ENCODE data around the gene GADD45B. TPM values are rescaled to one million over a fixed set of nuclear protein-coding genes. Genes with fewer than 3 reads are reported as not detected.

The GADD45B gene
- total and polyA plus RNA-seq, 10 of the 15 experiments (the other 5 are each of a cell fraction or from before 2014, with no cell fraction given): 2.4 to 180 (median 91.1) TPM

- H3K9ac ChIP-seq (ENCODE audit: control insufficient read depth, insufficient read depth, low read length): peak overlapping the region; percentile 83
- under 1% methylated on average over 24 of the region's 39 CpGs for WGBS (ENCODE audit: insufficient coverage, insufficient replicate concordance, low lambda C conversion rate, missing lambda C conversion rate)
- RAD21 ChIA-PET (ENCODE audit: unreplicated experiment): interaction anchor here (1.0 to 6.5 kb wide), 12 partner anchors 25 to 135 kb away, joined by 3 to 221 read pairs (median 18); no protein-coding TSS in a partner anchor
- SMC1A ChIA-PET (ENCODE audit: uncharacterized antibody, unreplicated experiment): interaction anchor here (0.9 to 10.5 kb wide), 10 partner anchors 25 to 142 kb away, joined by 3 to 143 read pairs (median 14); no protein-coding TSS in a partner anchor
- H3K27ac ChIP-seq (ENCODE audit: control insufficient read depth, insufficient read depth): peak overlapping the region; percentile 95
- H3K4me3 ChIP-seq: peak overlapping the region; percentile 100
- peaks cover 44% of the 10 kb centered on the region for H3K79me2 ChIP-seq (ENCODE audit: control insufficient read depth, insufficient read depth, low read length)
- CTCF ChIA-PET: interaction anchor here (0.8 to 5.8 kb wide), 10 partner anchors 52 to 240 kb away, joined by 3 to 113 read pairs (median 6); no protein-coding TSS in a partner anchor
- H3K27me3 ChIP-seq (replicated peaks in 1 of 2; ENCODE audit: control insufficient read depth in 2 of 2, insufficient read depth in 2 of 2, low read length in 1 of 2): no peaks in the 10 kb centered on the region
- in situ Hi-C loops (cut with MboI) (no loop called here), intact Hi-C loops (cut with micrococcal nuclease; ENCODE audit: unreplicated experiment) (no loop called here)
- POLR2A ChIA-PET: interaction anchor here (0.5 to 6.8 kb wide), 8 partner anchors 74 to 315 kb away, joined by 3 to 166 read pairs (median 6); no protein-coding TSS in a partner anchor
- no peak for DNase-seq (ENCODE audit: low read depth, low spot score)
- H3K9me3 ChIP-seq (replicated peaks; ENCODE audit: control insufficient read depth, insufficient read depth, low read length): peaks cover 3% of the 10 kb centered on the region; the same call in 1 of the 3 replicates
- H3K4me2 ChIP-seq (ENCODE audit: control insufficient read depth, insufficient read depth): peak overlapping the region; percentile 98
- no peak overlapping the region for H2AFZ ChIP-seq (ENCODE audit: control insufficient read depth, low read depth, low read length)
- peak; percentile 29 for ATAC-seq
- H3K36me3 ChIP-seq (ENCODE audit: control insufficient read depth in 2 of 2, insufficient read depth in 2 of 2, low read length in 1 of 2): peaks cover 2% of the 10 kb centered on the region in 2 experiments; a peak in 2 of 4 replicates
- peaks cover 12% of the 10 kb centered on the region for H3K4me1 ChIP-seq (ENCODE audit: control insufficient read depth, insufficient read depth, low read length)
- FAIRE-seq: peak; percentile 49
- peaks cover 12% of the 10 kb centered on the region; the same call in 1 of the 2 replicates for H4K20me1 ChIP-seq (ENCODE audit: control insufficient read depth, insufficient read depth)
- no TSS peak for BruUV-seq (replicated peaks)
- TF ChIP-seq CBX5 (IDR thresholded peaks at IDR 0.05; ENCODE audit: low read depth) (no peak), ATF3 (IDR thresholded peaks at IDR 0.05; ENCODE audit: borderline replicate concordance, extremely low read depth, low read depth, low read length) (no peak), POLR2AphosphoS2 (IDR thresholded peaks at IDR 0.05; ENCODE audit: low read depth, low read length) (peak; percentile 67), ASH2L (IDR thresholded peaks at IDR 0.05; ENCODE audit: borderline replicate concordance, low read depth) (no peak), SKIL (IDR thresholded peaks at IDR 0.05; ENCODE audit: low read depth, poor library complexity, severe bottlenecking) (no peak), NFYB (IDR thresholded peaks at IDR 0.05; ENCODE audit: insufficient read depth, low read depth, low read length) (no peak), RB1 (IDR thresholded peaks at IDR 0.05; ENCODE audit: borderline replicate concordance) (no peak), ZBTB40 (IDR thresholded peaks at IDR 0.05; ENCODE audit: borderline replicate concordance) (no peak), BACH1 (IDR thresholded peaks at IDR 0.05; ENCODE audit: borderline replicate concordance) (no peak; the same call in none of the 2 replicates), BRCA1 (IDR thresholded peaks at IDR 0.05; ENCODE audit: low read depth, low read length) (no peak), IRF3 (IDR thresholded peaks at IDR 0.05) (no peak)
These were observed 3.0 kb downstream of the GADD45B start for GRCh38 chr19:2478756-2479555.
